Karpas-422 (cell line): ENCODE data around the gene CD151. TPM values are rescaled to one million over a fixed set of nuclear protein-coding genes. Genes with fewer than 3 reads are reported as not detected.

Source experiments
- DNase-seq: peaks from one replicate; pipeline ENCODE4 v3.0.0-alpha.2; 2015
- H2AFZ ChIP-seq: fragments of 200-600 bp; sonication (generic); 2 replicates; pipeline ENCODE4 v1.6.1; 2014; ENCODE audit warnings: antibody characterized with exemption, low read length, mixed read lengths
- H3K27ac ChIP-seq: fragments of 200-600 bp; sonication (generic); 2 replicates; pipeline ENCODE4 v1.5.1; 2014; ENCODE audit warnings: mild to moderate bottlenecking, low read length, moderate library complexity
- H3K27me3 ChIP-seq: fragments of 200-600 bp; sonication (generic); 2 replicates; pipeline ENCODE4 v1.6.1; 2014; ENCODE audit warnings: low read length, mixed read lengths
- H3K36me3 ChIP-seq: fragments of 200-600 bp; sonication (generic); 2 replicates; pipeline ENCODE4 v1.6.1; 2014; ENCODE audit warnings: low read length, mixed read lengths; ENCODE audit not compliant: insufficient read depth
- H3K4me1 ChIP-seq: fragments of 200-600 bp; sonication (generic); 2 replicates; pipeline ENCODE4 v1.6.1; 2014; ENCODE audit warnings: mild to moderate bottlenecking, low read length, mixed read lengths
- H3K4me2 ChIP-seq: fragments of 200-600 bp; sonication (generic); 2 replicates; pipeline ENCODE4 v1.6.1; 2014; ENCODE audit warnings: low read length, low read depth, mild to moderate bottlenecking; ENCODE audit not compliant: poor library complexity, severe bottlenecking
- H3K4me3 ChIP-seq: fragments of 200-600 bp; sonication (generic); 2 replicates; pipeline ENCODE4 v1.5.1; 2014; ENCODE audit warnings: mild to moderate bottlenecking, antibody characterized with exemption, low read length, mixed read lengths
- H3K79me2 ChIP-seq: fragments of 200-600 bp; sonication (generic); 2 replicates; pipeline ENCODE4 v1.6.1; 2014; ENCODE audit warnings: mild to moderate bottlenecking, low read length, mixed read lengths
- H3K9ac ChIP-seq: fragments of 200-600 bp; sonication (generic); 2 replicates; pipeline ENCODE4 v1.6.0; 2014; ENCODE audit warnings: low read length
- H3K9me2 ChIP-seq: fragments of 200-600 bp; sonication (generic), shearing (Covaris generic); replicated peaks from 2 replicates; pipeline ENCODE4 v1.6.0; 2014; ENCODE audit warnings: mild to moderate bottlenecking, low read length, moderate library complexity; ENCODE audit not compliant: insufficient read depth
- H3K9me3 ChIP-seq: fragments of 300-700, 200-600 bp; sonication (generic); 2 replicates; pipeline ENCODE4 v1.6.1; 2014; ENCODE audit warnings: low read length, mixed read lengths
- H4K20me1 ChIP-seq: fragments of 200-600 bp; sonication (generic); 2 replicates; pipeline ENCODE4 v1.6.1; 2014; ENCODE audit warnings: mild to moderate bottlenecking, antibody characterized with exemption, low read length, low read depth; ENCODE audit not compliant: insufficient read depth
- total RNA-seq: library from RNA; depleted of rRNA; stranded (reverse); fragments of >200 nt; shearing (Covaris generic); gene quantifications from 2 replicates; pipeline ENCODE4 v1.2.3, GENCODE V29; 2014; ENCODE audit warnings: low replicate concordance

CD151 gene
- total RNA-seq, 1 experiment from 2014 or later: 10.5 TPM

GRCh38 chr11:844693-845644, 12.2 kb downstream of the CD151 start:
- H3K79me2 ChIP-seq: peaks cover 23% of the 10 kb centered on the region
- no peaks in the 10 kb centered on the region for H3K27me3 ChIP-seq
- 0 out of 2 replicates have a peak, but pooled peaks cover 2% of the 10 kb centered on the region for H3K36me3 ChIP-seq
- H3K9me2 ChIP-seq: no peaks in the 10 kb centered on the region
- DNase-seq: no peak
- H3K27ac ChIP-seq: no peak overlapping the region
- no peak overlapping the region for H3K9ac ChIP-seq
- H4K20me1 ChIP-seq: peaks cover 30% of the 10 kb centered on the region; the same call in 1 of the 2 replicates
- no peak overlapping the region for H3K4me3 ChIP-seq
- H3K4me2 ChIP-seq: no peak overlapping the region
- H3K9me3 ChIP-seq: no peaks in the 10 kb centered on the region
- peaks cover 35% of the 10 kb centered on the region for H3K4me1 ChIP-seq
- no peak overlapping the region for H2AFZ ChIP-seq

GRCh38 chr11:845872-846495, 13.2 kb downstream of the CD151 start:
- Histone ChIP-seq H3K4me1 (peaks cover 30% of the 10 kb centered on the region), H3K36me3 (no peaks in the 10 kb centered on the region), H3K27ac (no peak overlapping the region), H3K79me2 (peaks cover 13% of the 10 kb centered on the region), H3K9me2 (no peaks in the 10 kb centered on the region), H3K4me2 (no peak overlapping the region), H3K9ac (no peak overlapping the region), H3K9me3 (no peaks in the 10 kb centered on the region), H4K20me1 (peaks cover 23% of the 10 kb centered on the region; the same call in 1 of the 2 replicates), H3K4me3 (no peak overlapping the region), H3K27me3 (no peaks in the 10 kb centered on the region), H2AFZ (no peak overlapping the region)
- no peak for DNase-seq

GRCh38 chr11:846496-847098, 13.8 kb downstream of the CD151 start:
- H3K36me3 ChIP-seq: no peaks in the 10 kb centered on the region
- peaks cover 24% of the 10 kb centered on the region for H3K4me1 ChIP-seq
- peaks cover 18% of the 10 kb centered on the region; the same call in 1 of the 2 replicates for H4K20me1 ChIP-seq
- H3K9me2 ChIP-seq: no peaks in the 10 kb centered on the region
- no peak overlapping the region for H3K4me2 ChIP-seq
- peaks cover 7% of the 10 kb centered on the region for H3K79me2 ChIP-seq
- H3K9ac ChIP-seq: no peak overlapping the region
- no peaks in the 10 kb centered on the region for H3K27me3 ChIP-seq
- no peak for DNase-seq
- H2AFZ ChIP-seq: no peak overlapping the region
- H3K4me3 ChIP-seq: no peak overlapping the region
- H3K9me3 ChIP-seq: no peaks in the 10 kb centered on the region
- H3K27ac ChIP-seq: no peak overlapping the region

GRCh38 chr11:847876-848275, 15.1 kb downstream of the CD151 start:
- Histone ChIP-seq H3K79me2 (no peaks in the 10 kb centered on the region), H3K9me3 (no peaks in the 10 kb centered on the region), H3K27ac (no peak overlapping the region), H3K4me1 (peaks cover 24% of the 10 kb centered on the region), H2AFZ (no peak overlapping the region), H3K27me3 (no peaks in the 10 kb centered on the region), H4K20me1 (peaks cover 14% of the 10 kb centered on the region; the same call in 1 of the 2 replicates), H3K9me2 (no peaks in the 10 kb centered on the region), H3K4me3 (no peak overlapping the region), H3K4me2 (no peak overlapping the region), H3K36me3 (no peaks in the 10 kb centered on the region), H3K9ac (no peak overlapping the region)
- DNase-seq: no peak

- H3K27me3 ChIP-seq: no peaks in the 10 kb centered on the region
- H3K9me2 ChIP-seq: no peaks in the 10 kb centered on the region
- H4K20me1 ChIP-seq: peaks cover 14% of the 10 kb centered on the region; the same call in 1 of the 2 replicates
- no peak overlapping the region for H3K4me3 ChIP-seq
- peaks cover 19% of the 10 kb centered on the region for H3K4me1 ChIP-seq
- no peaks in the 10 kb centered on the region for H3K79me2 ChIP-seq
- no peak overlapping the region for H3K9ac ChIP-seq
- H3K27ac ChIP-seq: no peak overlapping the region
- H3K36me3 ChIP-seq: no peaks in the 10 kb centered on the region
- peak; percentile 88 for DNase-seq
- no peak overlapping the region for H3K4me2 ChIP-seq
- H2AFZ ChIP-seq: no peak overlapping the region
- no peaks in the 10 kb centered on the region for H3K9me3 ChIP-seq
These were observed 15.7 kb downstream of the CD151 start for GRCh38 chr11:848380-848931.

GRCh38 chr11:849104-849824, 16.5 kb downstream of the CD151 start:
- Histone ChIP-seq H4K20me1 (peaks cover 14% of the 10 kb centered on the region; the same call in 1 of the 2 replicates), H3K79me2 (no peaks in the 10 kb centered on the region), H3K27ac (no peak overlapping the region), H3K4me3 (no peak overlapping the region), H3K4me1 (peaks cover 11% of the 10 kb centered on the region), H3K27me3 (no peaks in the 10 kb centered on the region), H3K9me2 (no peaks in the 10 kb centered on the region), H3K9ac (no peak overlapping the region), H3K9me3 (no peaks in the 10 kb centered on the region), H3K4me2 (peak overlapping the region; percentile 26), H2AFZ (no peak overlapping the region), H3K36me3 (no peaks in the 10 kb centered on the region)
- peak; percentile 72 for DNase-seq

- DNase-seq: no peak
- peaks cover 14% of the 10 kb centered on the region; the same call in 1 of the 2 replicates for H4K20me1 ChIP-seq
- H3K9me3 ChIP-seq: no peaks in the 10 kb centered on the region
- H3K4me1 ChIP-seq: peaks cover 11% of the 10 kb centered on the region
- H3K36me3 ChIP-seq: no peaks in the 10 kb centered on the region
- no peak overlapping the region for H3K27ac ChIP-seq
- no peaks in the 10 kb centered on the region for H3K9me2 ChIP-seq
- H3K9ac ChIP-seq: no peak overlapping the region
- no peak overlapping the region for H3K4me2 ChIP-seq
- H3K27me3 ChIP-seq: no peaks in the 10 kb centered on the region
- no peak overlapping the region for H2AFZ ChIP-seq
- H3K79me2 ChIP-seq: no peaks in the 10 kb centered on the region
- H3K4me3 ChIP-seq: no peak overlapping the region
These were observed 17.4 kb downstream of the CD151 start for GRCh38 chr11:849951-850774.
